Lung microvascular endothelial cell (primary cell): ENCODE data around the gene CSNK2B. TPM values are rescaled to one million over a fixed set of nuclear protein-coding genes. Genes with fewer than 3 reads are reported as not detected.
A peak's percentile ranks its signal among the peaks of the same experiment; 100 is the strongest.

Experiments
- DNase-seq, 2 donors: peaks; one replicate each; pipeline versions ENCODE4 v3.0.0 to v3.0.0-alpha.2; 2010; ENCODE audit warnings: low read depth in 2 of 2
- total RNA-seq: library from RNA; depleted of rRNA; stranded (reverse); fragments of >200 nt; gene quantifications from 2 replicates; pipeline ENCODE4 v1.2.1, GENCODE V29; 2014

CSNK2B gene
- total RNA-seq, 1 donor from 2014 or later: 64.1 TPM

DNA sequence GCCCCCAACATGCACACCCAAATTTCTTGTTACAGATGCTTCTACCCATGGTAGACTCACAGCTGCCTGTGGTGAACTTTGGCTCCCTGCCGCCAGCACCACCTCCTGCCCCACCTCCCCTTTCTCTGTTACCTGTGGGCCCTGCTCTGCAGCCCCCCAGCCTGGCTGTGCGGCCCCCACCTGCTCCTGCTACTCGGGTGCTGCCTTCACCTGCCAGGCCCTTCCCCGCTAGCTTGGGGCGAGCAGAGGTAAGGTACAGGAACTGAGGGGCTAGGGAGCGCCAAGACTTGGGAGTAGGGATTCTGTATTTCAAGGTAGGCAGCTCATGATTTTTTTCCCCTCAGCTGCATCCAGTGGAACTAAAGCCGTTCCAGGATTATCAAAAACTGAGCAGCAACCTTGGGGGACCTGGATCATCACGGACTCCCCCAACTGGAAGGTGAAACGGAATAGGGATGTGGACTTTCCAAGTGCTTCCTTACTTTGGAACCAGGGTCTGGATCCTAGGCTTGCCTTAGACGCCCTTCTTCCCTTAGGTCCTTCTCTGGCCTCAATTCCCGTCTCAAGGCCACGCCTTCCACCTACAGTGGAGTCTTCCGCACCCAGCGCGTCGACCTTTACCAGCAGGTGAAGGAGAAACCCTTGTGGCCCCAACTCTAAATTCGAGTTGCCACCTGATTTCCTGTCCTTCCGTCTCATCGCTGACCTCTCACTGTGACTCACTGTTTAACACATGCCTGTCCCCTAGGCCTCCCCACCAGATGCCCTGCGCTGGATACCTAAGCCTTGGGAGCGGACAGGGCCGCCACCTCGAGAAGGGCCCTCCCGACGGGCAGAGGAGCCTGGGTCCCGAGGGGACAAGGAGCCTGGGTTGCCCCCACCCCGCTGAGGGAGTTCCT lies 28.9 kb upstream of the CSNK2B start:
- DNase-seq: no peak

GRCh38 chr6:31639043-31639442 lies 26.8 kb upstream of the CSNK2B start:
- no peak for DNase-seq

- peak; percentile 60 to 83 for DNase-seq
Observed at GRCh38 chr6:31639449-31639861, 26.4 kb upstream of the CSNK2B start.

DNA sequence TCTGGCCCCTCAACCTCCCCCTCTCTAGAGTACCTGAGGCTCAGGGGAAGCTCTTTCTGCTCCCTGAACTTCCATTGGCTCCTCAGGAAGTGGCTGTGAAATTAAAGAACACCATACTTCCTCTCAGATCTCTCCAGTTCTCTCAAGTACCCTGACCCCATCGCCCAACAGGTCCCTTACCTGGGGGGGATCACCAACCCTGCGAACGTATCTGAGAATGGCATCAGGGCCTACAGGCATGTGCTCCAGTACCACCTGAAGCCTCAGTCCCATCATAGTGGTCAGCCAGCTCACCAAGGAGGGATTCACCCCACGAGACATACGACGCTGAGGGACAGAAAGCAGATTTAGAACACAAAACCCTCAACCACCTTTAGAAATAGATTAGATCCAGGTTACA lies 25.3 kb upstream of the CSNK2B start:
- no peak for DNase-seq

GRCh38 chr6:31641370-31641769 lies 24.5 kb upstream of the CSNK2B start:
- no peak for DNase-seq

GRCh38 chr6:31642798-31643570 lies 22.9 kb upstream of the CSNK2B start:
- no peak for DNase-seq

DNA sequence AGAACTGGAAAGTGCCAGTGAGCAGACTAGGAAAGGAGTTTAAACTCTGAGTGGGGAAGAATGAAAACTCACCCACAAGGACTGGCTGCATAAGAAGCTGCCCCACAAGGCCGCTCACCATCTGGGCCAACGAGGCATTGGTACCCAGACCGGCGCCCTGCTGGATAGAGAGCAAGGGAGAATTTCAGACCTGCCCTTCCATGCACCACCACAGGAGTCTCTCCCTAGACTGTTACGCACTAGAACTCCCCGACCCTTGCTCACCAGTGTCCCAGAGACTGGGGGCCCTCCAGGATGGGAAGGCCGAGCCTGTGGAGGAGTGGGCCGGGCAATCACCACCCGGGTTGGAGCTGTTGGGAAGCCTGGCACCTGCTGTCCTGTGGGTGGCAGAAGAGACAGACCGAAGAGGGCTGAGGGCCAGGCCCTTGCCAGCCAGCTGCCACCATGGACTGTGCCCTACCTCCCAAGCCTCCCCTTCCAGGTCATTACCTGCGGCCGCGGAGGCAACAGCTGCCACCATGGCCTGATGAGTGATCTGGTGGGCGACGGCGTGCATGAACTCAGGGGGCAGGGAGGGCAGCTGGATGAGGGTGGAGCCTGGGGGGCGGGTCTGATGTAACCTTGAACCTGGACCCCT lies 21.9 kb upstream of the CSNK2B start:
- DNase-seq: no peak

- DNase-seq: no peak
Observed at GRCh38 chr6:31645325-31645724, 20.6 kb upstream of the CSNK2B start.

DNA sequence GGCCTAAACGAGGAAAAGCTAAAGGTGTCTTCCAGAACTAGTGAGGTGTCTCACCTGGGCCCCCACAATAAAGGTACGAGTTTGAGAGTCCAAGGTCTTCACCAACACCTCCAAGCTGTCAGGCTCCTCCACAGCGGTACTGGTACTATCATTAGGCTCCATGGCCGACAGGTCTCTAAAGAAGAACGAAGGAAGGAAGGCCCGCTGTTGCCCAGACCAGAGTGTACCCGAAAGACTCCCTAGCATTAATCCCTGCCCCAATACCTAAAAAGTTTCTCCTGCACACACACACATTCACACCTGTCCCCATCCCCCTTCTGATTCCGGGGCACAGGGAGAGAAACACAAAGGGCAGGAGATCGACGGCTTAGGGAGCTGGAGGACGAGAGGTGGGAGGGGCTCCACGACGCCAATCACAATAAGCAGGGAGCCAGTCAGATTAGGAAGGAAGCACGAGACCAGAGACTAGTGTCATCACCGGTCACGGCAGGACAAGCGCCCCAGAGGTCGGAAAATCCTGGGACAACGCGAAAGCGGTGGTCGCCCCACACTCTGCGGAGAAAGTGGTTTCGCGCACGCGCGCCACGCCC lies 14.2 kb upstream of the CSNK2B start:
- peak; percentile 90 to 97 for DNase-seq

DNA sequence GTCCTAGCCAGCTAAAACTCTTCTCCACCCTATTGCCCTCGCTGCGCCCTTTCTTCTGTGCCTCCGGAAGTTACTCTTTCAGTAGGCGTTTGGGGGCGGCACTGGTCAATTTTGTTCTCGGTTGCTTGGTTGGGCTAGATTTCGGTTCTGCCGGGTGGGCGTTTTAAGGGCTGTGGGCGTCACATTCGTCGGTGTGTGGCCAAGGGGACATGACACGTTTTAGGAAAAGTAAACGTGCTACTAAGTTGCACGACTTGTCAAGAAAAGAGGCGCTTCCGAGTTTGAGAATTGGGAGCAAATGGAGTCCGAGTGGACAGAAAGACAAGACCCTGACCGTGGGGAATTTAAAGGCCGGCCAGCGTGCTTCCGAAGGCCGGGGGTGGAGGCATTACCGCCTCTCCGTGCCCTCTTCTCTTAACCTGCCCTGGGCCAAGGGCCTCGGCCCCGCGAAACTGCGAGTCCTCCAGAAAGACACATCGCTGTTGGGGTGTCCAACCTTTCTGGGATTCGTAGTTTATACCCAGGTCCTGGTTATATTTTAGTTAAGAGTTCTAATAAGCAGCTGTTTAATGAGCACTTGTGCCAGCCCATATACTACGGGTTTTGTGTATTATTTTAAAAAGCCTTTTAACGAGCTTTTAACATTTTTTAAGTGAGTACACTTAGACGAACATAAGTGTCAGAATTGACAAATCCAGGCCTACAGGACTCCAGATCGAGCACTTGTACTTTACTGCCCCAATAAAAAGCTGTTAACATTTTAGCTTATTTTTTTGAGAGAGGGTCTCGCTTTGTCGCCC lies 12.8 kb upstream of the CSNK2B start:
- DNase-seq: peak; percentile 90 to 93

DNA sequence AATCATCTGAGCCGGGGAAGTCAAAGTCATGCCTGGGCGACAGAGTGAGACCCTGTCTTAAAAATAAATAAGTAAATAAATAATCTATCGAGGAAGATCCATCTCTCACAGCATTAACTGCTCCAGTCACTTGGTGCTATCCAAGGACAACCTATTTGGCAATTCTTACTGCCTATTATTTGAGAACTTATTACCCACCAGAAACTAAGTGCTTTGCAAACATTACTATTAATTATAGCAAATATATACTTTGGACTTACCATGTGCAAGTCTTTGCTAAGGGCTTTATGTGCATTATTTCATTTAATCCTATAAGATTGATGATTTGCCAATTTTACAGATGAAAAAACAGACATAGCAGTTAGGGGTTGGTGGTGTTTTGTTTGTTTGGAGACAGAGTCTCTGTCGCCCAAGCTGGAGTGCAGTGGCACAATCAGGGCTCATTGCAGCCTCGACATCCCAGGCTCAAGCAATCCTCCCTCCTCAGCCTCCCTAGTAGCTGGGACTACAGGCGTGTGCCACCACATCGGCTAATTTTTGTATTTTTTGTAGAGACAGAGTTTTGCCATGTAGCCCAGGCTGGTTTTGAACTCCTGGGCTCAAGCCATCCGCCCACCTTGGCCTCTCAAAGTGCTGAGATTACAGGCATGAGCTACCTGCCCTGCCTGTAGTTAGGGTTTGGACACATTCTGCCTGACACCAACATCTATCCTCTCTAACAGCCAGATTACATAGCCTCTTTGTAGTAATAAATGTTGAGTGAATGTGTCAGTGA lies 11.1 kb upstream of the CSNK2B start:
- no peak for DNase-seq

GRCh38 chr6:31655349-31656237 lies 10.3 kb upstream of the CSNK2B start, which contains the start of gene APOM:
TSS of gene APOM (plus strand) at chr6:31655894. CDS start at chr6:31655967, 73 bp downstream.
- DNase-seq: no peak

DNA sequence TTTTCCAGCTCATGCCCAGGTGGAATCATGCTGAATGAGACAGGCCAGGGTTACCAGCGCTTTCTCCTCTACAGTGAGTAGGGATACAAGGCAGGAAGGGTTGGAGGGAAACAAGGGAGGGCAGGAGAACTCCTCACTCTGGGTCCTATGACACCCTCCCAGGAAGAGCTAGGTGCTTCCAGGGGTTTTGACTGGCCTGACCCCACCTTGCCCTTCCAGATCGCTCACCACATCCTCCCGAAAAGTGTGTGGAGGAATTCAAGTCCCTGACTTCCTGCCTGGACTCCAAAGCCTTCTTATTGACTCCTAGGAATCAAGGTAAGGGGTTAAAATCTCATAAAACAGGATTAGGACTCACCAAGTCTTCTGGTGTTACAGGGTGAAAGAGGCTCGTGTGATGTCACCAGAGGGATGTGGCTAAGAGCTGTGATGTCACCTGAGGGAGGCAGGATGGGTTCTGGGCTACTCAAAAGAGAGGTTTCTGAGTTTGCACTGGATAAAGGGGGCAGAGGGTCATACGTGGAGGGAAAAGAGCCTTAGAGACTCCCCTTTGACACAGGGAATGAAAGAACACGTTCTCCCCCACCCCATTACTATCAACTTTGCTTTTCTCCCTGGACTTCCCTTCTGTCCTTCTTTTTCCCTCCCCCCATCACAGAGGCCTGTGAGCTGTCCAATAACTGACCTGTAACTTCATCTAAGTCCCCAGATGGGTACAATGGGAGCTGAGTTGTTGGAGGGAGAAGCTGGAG lies 8.3 kb upstream of the CSNK2B start:
- DNase-seq: no peak

DNA sequence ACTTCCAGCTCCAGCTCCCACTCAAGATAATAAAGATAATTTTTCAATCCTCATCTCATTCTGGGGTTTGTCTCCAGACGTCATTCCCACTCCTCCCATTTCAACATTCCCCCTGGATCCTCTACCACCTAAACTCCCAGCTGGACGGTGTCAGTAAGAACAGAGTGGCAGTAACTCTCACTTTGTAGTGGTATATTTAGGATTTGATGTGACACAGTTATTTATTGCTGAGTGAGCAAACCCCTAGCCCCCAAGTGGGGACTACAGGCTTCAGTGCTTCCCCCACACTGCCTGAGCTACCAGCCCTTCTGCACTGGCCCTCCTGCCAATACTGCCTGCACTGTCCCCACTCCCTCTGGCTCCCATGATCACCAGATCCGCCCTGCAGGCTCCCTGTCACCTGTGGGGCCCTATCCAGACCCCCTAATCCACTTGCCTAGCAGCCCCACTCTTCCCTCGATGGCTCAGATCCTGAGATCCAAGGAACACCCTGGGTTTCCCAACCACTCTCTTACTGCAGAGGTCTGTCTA lies 7.7 kb upstream of the CSNK2B start:
- no peak for DNase-seq

- DNase-seq: no peak
Observed at GRCh38 chr6:31658983-31659648, 6.8 kb upstream of the CSNK2B start.

DNA sequence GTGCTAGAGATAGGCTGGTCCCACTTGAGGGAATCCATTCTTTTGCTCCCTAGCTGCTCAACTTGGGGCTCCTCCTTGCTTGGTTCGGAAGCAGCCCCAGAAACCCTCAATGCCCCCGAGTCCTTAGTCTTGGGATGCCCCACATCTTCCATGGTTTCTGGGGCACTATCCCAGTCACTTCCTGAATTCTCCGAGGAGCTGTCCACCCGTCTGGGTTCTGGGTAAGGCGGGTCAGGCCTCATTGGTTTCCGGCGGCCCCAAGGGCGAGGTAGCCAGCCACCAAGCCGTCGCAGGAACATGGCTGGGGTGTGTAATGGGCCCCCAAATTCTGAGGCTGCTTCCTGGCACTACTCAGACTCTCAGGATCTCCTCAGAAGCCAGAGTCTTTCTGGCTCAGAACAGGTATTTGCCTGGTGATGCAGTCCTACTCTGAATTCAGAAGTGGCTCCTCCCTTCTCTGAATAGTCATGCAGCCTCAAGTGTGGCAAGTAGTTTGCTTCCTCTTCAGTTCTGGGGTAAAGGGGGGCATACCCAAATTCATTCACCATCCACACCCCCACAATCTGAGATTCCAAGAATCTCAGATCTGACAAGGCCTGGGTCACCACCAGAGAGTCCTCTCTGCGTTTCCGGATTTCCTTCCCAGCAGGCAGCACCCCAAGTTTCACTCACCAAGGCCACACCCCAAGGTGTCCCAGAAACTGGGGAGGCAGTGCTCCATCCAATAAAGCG lies 6.1 kb upstream of the CSNK2B start:
- peak in 1 of 2 donors; percentile 56 for DNase-seq
